ENCODE results near the gene FSTL4. TPM values are rescaled to one million over a fixed set of nuclear protein-coding genes. Genes with fewer than 3 reads are reported as not detected.

The FSTL4 gene
- total RNA-seq, 1 donor from 2014 or later: 0.21 TPM

- DNase-seq (ENCODE audit: low spot score): peak; percentile 27
- Mint-ChIP-seq H3K27me3 (ENCODE audit: unreplicated experiment) (peaks cover 1% of the 10 kb centered on the region), H3K27ac (ENCODE audit: unreplicated experiment) (no peak overlapping the region), H3K4me3 (ENCODE audit: unreplicated experiment) (no peak overlapping the region), H3K4me1 (ENCODE audit: unreplicated experiment) (no peaks in the 10 kb centered on the region), H3K36me3 (ENCODE audit: low read depth, unreplicated experiment) (no peaks in the 10 kb centered on the region), H3K9me3 (ENCODE audit: unreplicated experiment) (no peaks in the 10 kb centered on the region)
- peak; percentile 44 for TF ChIP-seq CTCF (IDR thresholded peaks at IDR 0.05; ENCODE audit: unreplicated experiment)
These were observed 247.2 kb downstream of the FSTL4 start for GRCh38 chr5:133364936-133365707.

GRCh38 chr5:133363807-133364587, 248.3 kb downstream of the FSTL4 start:
- no peaks in the 10 kb centered on the region for H3K36me3 Mint-ChIP-seq (ENCODE audit: low read depth, unreplicated experiment)
- no peak overlapping the region for H3K27ac Mint-ChIP-seq (ENCODE audit: unreplicated experiment)
- no peaks in the 10 kb centered on the region for H3K4me1 Mint-ChIP-seq (ENCODE audit: unreplicated experiment)
- no peak for TF ChIP-seq CTCF (IDR thresholded peaks at IDR 0.05; ENCODE audit: unreplicated experiment)
- no peak overlapping the region for H3K4me3 Mint-ChIP-seq (ENCODE audit: unreplicated experiment)
- H3K27me3 Mint-ChIP-seq (ENCODE audit: unreplicated experiment): no peaks in the 10 kb centered on the region
- no peak for DNase-seq (ENCODE audit: low spot score)
- H3K9me3 Mint-ChIP-seq (ENCODE audit: unreplicated experiment): no peaks in the 10 kb centered on the region

GRCh38 chr5:133362438-133362837, 249.9 kb downstream of the FSTL4 start:
- Mint-ChIP-seq H3K27ac (ENCODE audit: unreplicated experiment) (no peak overlapping the region), H3K4me1 (ENCODE audit: unreplicated experiment) (no peaks in the 10 kb centered on the region)

GRCh38 chr5:133361922-133362321, 250.4 kb downstream of the FSTL4 start:
- DNase-seq (ENCODE audit: low spot score): no peak
- Mint-ChIP-seq H3K27ac (ENCODE audit: unreplicated experiment) (no peak overlapping the region), H3K9me3 (ENCODE audit: unreplicated experiment) (no peaks in the 10 kb centered on the region), H3K36me3 (ENCODE audit: low read depth, unreplicated experiment) (no peaks in the 10 kb centered on the region), H3K4me1 (ENCODE audit: unreplicated experiment) (no peaks in the 10 kb centered on the region), H3K4me3 (ENCODE audit: unreplicated experiment) (no peak overlapping the region), H3K27me3 (ENCODE audit: unreplicated experiment) (no peaks in the 10 kb centered on the region)
- no peak for TF ChIP-seq CTCF (IDR thresholded peaks at IDR 0.05; ENCODE audit: unreplicated experiment)

More at GRCh38 chr5:133362438-133362837, 249.9 kb downstream of the FSTL4 start:
- no peak for DNase-seq (ENCODE audit: low spot score)
- Mint-ChIP-seq H3K4me3 (ENCODE audit: unreplicated experiment) (no peak overlapping the region), H3K27me3 (ENCODE audit: unreplicated experiment) (no peaks in the 10 kb centered on the region), H3K9me3 (ENCODE audit: unreplicated experiment) (no peaks in the 10 kb centered on the region), H3K36me3 (ENCODE audit: low read depth, unreplicated experiment) (no peaks in the 10 kb centered on the region)
- no peak for TF ChIP-seq CTCF (IDR thresholded peaks at IDR 0.05; ENCODE audit: unreplicated experiment)
